Endothelial cell (in vitro differentiated cells): ENCODE results near the gene CRX. TPM values are rescaled to one million over a fixed set of nuclear protein-coding genes. Genes with fewer than 3 reads are reported as not detected.

Experiments
- DNase-seq: peaks from one replicate; pipeline ENCODE4 v3.0.0; 2021; ENCODE audit warnings: low spot score
- H3K27ac Mint-ChIP-seq: one replicate; pipeline ENCODE4 v1.8.0; 2021; ENCODE audit warnings: mixed read lengths, inconsistent platforms; ENCODE audit not compliant: unreplicated experiment
- H3K27me3 Mint-ChIP-seq: one replicate; pipeline ENCODE4 v1.8.0; 2021; ENCODE audit warnings: mild to moderate bottlenecking, moderate library complexity, mixed read lengths, inconsistent platforms; ENCODE audit not compliant: unreplicated experiment
- H3K36me3 Mint-ChIP-seq: one replicate; pipeline ENCODE4 v1.8.0; 2021; ENCODE audit warnings: mild to moderate bottlenecking, low read depth, mixed read lengths, inconsistent platforms; ENCODE audit not compliant: unreplicated experiment
- H3K4me1 Mint-ChIP-seq: one replicate; pipeline ENCODE4 v1.8.0; 2021; ENCODE audit warnings: mild to moderate bottlenecking, mixed read lengths, inconsistent platforms; ENCODE audit not compliant: unreplicated experiment
- H3K4me3 Mint-ChIP-seq: one replicate; pipeline ENCODE4 v1.8.0; 2021; ENCODE audit warnings: mild to moderate bottlenecking, mixed read lengths, inconsistent platforms; ENCODE audit not compliant: unreplicated experiment
- H3K9me3 Mint-ChIP-seq: one replicate; pipeline ENCODE4 v1.8.0; 2021; ENCODE audit warnings: mixed read lengths, inconsistent platforms; ENCODE audit not compliant: unreplicated experiment
- CTCF ChIP-seq: fragments of 200-600 bp; sonication (generic); IDR thresholded peaks from one replicate; pipeline ENCODE4 v1.5.0; 2021; ENCODE audit warnings: antibody characterized with exemption; ENCODE audit not compliant: unreplicated experiment
- total RNA-seq: library from RNA; stranded (reverse); fragmentation: NEBNext Ultra II Directional; extraction: Animal tissue kit (Norgen Biotek cat#: 25700); gene quantifications from one replicate; pipeline ENCODE4 v1.2.1, GENCODE V29; 2021; ENCODE audit not compliant: unreplicated experiment

The CRX gene
- total RNA-seq, 1 donor from 2014 or later: not detected

GRCh38 chr19:47891622-47891922 lies 69.8 kb downstream of the CRX start:
- Mint-ChIP-seq H3K27ac (peak overlapping the region; percentile 91), H3K4me1 (peaks cover 12% of the 10 kb centered on the region), H3K9me3 (no peaks in the 10 kb centered on the region)

DNA sequence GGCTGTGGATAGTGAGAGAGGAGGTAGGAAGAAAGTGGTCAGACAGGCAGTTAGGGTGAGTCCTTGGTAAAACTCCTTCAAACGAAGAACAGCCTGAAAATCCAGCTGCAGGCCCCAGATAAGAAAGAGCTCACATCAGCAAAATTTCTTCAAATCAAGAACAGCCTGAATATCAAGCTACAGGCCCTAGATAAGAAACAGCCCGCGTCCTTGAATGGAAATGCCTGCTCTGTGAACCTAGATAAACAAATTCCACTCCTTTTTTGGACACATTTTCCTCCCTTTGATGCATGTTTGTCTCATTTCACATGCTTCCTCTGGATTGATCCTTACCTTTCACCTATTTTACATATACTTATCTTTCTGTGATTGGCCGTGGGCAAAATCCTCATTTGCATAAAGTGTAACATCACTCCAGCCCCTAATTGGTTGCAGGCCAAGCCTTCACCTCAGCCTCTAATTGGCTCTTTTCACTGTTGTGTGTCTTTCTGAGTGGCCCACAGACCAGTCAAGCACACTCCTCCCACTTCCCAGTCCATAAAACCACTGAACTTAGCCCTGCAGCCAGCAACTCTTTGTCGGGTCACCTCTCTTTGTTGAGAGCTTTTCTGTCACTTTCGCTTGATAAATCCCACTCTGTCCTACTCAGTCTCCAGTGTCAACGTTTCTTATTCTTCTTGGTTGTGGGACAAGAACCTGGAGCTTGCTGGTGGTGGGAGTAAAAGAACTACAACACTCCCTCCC lies 70.4 kb downstream of the CRX start:
- Mint-ChIP-seq H3K4me3 (peak overlapping the region; percentile 44), H3K27me3 (no peaks in the 10 kb centered on the region), H3K36me3 (peaks cover 4% of the 10 kb centered on the region), H3K9me3 (no peaks in the 10 kb centered on the region), H3K4me1 (peaks cover 12% of the 10 kb centered on the region), H3K27ac (peak overlapping the region; percentile 91)
- TF ChIP-seq CTCF: no peak
- peak; percentile 13 for DNase-seq

More at GRCh38 chr19:47891622-47891922, 69.8 kb downstream of the CRX start:
- peak overlapping the region; percentile 44 for H3K4me3 Mint-ChIP-seq
- no peak for DNase-seq
- TF ChIP-seq CTCF: no peak
- peaks cover 4% of the 10 kb centered on the region for H3K36me3 Mint-ChIP-seq
- H3K27me3 Mint-ChIP-seq: no peaks in the 10 kb centered on the region

Other genes starting within 250 kb of the CRX start
- not detected for gene ZNF541, start 248.8 kb upstream of the CRX start, total RNA-seq
- 24.1 TPM for gene BICRA, start 212.8 kb upstream of the CRX start, total RNA-seq
- 81.5 TPM for gene EHD2, start 108.5 kb upstream of the CRX start, total RNA-seq
- gene NOP53, start 76.4 kb upstream of the CRX start, total RNA-seq: 324 TPM
- gene SELENOW, start 43.2 kb upstream of the CRX start, total RNA-seq: 791 TPM
- not detected for gene TPRX1, start 17.4 kb upstream of the CRX start, total RNA-seq
- gene TPRX2, start 37.3 kb downstream of the CRX start, total RNA-seq: not detected
- not detected for gene SULT2A1, start 64.4 kb downstream of the CRX start, total RNA-seq
- not detected for gene BSPH1, start 170.2 kb downstream of the CRX start, total RNA-seq
- not detected for gene ELSPBP1, start 172.7 kb downstream of the CRX start, total RNA-seq
- gene CABP5, start 222.1 kb downstream of the CRX start, total RNA-seq: not detected